GM18867 (cell line): Measurements from ENCODE around the gene PRR22.

ENCODE experiments used
- ATAC-seq: cut with Tn5 transposase; IDR thresholded peaks from one replicate; pipeline ENCODE4 v1.9.1; 2021; ENCODE audit warnings: mild to moderate bottlenecking, moderate library complexity; ENCODE audit not compliant: unreplicated experiment

The PRR22 gene

DNA sequence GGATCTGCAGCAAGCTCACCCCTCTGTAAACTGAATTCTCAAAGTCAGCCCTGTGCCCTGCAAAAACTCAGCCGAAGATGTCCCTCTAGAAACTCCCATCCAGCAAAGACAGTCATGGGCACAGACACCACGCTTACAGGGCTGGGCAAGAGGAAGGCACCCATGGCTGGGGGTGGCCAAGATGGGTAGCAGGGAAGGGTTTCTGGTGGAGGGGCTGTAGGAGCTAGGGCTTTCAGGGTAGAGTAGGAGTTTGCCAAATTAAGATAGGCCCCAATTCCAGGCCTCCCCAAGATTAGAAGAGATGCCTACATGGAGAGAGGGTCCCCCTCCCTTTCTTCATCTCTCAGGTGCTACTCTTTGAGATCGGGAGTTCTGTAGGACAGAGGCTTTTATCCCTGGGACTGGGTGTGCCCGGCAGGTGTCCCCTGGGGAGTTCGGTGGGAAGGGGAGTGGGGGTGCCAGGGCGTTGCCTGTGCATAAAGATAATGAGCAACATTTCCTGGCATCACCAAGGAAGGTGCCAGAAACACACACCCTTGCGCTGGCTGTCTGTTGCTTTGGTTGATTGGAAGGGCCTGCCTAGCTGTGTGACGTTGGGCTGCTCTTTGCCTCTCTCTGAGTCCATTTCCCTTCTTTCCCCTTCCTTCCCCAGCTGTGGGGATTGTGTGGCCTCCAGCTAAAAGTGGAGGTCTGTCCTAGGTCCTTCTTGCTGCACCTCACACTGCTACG is 29.7 kb upstream of the PRR22 start:
- no peak for ATAC-seq

DNA sequence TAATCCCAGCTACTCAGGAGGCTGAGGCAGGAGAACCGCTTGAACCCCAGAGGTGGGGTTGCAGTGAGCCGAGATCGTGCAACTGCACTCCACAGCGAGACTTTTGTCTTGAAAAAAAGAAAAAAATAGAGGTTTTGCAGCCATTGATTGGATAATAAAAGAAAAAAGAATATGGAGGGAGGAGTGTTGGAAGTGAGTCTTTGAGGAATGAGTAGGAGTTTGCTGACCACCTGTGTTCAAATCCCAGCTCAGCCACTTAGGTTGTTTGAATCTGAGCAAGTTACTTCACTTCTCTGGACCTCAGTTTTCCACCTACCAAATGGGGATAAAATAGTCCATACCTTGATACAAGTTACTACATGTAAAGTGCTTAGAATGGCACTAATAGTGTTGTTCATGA is 26.6 kb upstream of the PRR22 start:
- no peak for ATAC-seq

DNA sequence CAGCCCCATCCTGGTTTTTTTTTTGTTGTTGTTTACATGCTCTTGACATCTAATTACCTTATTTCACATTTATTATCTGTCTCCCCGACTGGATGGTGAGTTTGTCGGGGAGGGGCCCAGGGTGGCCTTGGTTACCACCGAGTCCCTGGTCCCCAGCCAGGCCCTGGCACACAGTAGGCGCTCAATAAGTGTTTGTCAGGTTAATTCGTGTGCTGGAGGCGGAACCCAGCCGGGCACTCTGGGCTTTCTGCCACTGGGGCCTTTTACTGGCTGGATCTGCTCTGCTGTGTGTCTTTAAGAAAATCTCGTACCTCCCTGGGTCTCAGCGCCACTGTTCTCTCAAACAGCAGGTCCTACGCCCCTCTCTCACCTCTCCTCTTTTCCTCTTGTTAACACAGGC is 24.9 kb upstream of the PRR22 start:
- ATAC-seq: no peak

DNA sequence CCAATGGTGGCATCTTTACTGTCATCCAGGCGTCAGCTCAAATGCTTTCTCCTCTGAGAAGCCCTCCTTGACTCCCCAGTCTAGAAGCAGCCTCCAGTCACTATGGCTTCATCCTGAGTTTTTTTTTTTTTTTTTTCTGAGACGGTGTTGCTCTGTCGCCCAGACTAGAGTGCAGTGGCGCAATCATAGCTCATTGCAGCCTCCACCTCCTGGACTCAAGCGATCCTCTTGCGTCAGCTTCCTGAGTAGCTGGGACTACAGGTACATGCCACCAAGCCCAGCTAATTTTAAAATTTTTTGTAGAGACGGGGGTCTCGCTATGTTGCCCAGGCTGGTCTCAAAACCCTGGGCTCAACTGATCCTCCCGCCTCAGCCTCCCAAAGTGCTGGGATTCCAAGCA is 24.5 kb upstream of the PRR22 start:
- no peak for ATAC-seq

DNA sequence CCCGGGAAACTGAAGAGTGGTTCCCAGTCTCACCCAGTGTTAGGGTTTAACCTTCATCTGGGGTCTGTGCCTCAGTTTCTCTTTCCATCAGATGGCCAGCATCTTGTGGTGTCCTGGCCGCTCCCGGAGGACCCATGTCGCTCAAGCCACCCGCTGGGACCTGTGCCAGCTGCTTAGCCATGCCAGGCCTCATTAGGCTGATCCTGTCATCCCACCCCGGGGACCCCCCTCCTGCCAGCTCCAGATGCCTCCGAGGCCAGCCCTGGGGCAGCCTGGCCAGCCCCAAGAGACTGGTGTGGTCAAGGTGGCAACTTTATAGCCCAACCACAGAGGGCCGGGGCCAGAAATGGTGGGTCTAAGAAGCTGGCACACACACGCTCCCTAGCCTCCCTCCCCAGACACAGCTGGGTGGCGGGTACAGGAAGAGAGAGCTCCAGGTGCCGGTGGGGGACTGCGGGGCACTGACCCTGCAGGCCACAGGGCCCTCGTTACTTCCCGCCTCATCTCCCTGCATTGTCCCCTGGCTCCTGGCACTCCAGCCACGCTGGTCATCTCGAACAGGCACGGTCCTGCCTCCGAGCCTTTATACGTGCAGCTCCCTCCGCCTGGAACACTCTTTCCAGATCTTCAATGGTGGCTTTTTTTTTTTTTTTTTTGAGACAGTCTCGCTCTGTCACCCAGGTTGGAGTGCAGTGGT is 23.7 kb upstream of the PRR22 start:
- no peak for ATAC-seq

DNA sequence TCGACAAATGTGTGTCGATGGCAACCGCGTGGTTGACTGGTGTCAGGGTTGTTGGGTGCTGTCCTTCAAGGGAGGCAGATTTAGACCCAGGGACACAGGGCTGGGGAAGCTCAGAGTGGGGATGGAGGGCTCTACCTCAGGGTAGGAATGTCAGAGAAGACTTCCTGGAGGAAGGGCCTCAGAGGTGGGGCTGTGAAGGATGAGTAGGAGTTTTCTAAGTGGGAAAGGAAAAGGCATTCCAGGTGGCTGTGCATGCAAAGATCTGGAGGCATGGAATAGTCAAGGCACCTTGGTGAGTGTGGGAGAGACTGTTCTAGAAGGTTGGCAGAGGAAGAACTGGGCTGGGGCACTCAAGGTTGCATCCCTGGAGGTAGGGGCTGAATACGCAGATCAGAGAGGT is 22.4 kb upstream of the PRR22 start:
- ATAC-seq: no peak

DNA sequence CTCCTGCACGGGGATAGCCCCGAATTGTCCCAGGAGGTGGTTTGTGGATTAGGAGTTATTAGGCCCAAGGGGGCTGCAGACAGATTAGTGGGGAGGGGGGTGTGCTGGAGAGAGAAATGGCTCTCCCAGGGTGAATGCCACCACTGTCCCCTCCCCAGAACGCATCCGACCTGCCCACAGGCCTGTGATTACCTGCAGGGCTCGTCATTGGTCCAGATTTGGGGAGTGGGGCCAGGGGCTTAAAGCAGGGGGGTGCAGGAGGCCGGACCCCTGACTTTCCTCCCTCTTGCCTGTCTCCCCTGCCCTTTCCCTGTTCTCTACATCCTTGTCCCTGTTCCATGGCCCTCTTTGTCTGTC is 21.6 kb upstream of the PRR22 start:
- ATAC-seq: no peak

DNA sequence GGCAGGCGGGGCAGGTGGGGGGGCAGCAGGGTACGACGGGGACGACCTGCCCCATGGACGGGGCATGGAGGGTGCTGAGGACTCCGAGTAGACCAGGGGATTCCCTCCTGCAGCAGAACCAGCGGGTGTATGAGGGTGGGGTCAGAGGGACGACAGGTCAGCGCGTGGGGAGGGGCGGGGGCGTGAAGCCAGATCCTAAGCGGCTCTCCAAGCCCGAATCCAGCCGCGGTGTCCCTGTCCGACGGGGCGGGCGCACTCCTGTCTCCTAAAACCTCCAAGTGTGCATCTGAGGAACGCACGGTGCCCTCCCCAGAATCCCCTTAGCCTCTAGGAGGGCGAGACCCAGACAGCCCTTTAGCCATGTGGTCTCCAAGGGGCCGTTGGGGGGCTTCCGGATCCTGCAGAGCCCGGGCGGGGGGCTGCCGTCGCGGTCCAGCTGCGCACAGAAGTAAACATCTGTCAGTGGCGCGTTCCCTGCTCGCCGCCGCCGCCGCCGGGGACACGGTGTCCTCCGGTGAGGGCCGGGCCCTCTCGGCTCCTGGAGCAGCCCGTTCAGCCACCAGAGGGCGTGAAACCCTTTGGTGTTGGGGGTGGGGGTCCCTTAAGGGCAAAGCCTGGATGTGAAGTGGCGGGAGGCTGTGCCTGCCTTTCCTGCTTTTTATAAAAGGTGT is 21.1 kb upstream of the PRR22 start:
- ATAC-seq: no peak

DNA sequence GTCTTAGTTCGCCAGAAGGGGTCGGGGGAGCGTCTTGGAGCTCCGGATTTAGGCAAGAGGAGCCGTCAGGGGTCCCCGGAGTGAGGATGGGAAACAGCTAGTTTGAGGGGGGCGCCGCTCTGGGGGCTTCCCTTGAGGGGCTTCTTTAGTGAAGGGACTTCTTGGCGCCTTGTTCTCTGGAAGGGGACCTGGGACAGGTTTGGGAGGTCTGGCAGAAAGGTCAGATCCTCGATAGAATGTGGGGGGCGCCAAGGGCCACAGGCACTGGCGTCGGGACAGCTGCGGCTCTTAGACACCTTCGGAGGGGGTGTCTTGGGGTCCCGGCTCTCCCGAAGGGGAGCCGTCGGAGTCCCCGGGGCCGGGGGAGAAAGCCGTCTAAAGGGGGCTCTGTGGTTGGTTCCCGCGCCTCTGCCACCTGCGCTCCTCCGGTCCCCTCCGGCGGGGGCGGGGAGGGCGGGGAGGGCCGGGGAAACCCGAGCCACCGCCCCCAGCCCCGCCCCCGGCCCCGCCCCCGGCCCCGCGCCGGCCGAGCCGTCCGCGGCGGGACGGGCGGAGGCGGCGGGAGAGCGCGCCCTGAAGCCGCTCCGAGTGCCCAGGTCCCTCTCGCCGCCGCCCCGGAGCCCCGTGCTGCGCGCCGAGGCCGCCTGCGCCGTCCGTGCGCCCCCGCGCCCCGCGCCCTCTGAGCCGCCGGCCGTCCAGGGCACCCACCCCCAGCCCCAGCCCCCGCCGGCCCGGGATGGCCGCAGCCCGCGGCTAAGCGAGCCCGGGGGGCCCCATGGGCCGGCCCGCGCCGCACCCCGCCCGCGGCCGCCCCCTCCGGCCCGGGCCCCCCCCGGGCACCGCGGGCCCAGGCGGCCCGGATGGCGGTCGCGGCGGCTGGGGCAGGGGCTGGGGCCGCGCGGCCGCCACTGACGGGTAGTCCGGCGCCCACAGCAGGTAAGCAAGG is 20.2 kb upstream of the PRR22 start, which contains the start of gene NRTN:
Gene NRTN, plus strand, starts transcription at position 552 of the 946 bp plus-strand sequence. CDS start 19,099 bp downstream, outside the sequence.
- no peak for ATAC-seq

DNA sequence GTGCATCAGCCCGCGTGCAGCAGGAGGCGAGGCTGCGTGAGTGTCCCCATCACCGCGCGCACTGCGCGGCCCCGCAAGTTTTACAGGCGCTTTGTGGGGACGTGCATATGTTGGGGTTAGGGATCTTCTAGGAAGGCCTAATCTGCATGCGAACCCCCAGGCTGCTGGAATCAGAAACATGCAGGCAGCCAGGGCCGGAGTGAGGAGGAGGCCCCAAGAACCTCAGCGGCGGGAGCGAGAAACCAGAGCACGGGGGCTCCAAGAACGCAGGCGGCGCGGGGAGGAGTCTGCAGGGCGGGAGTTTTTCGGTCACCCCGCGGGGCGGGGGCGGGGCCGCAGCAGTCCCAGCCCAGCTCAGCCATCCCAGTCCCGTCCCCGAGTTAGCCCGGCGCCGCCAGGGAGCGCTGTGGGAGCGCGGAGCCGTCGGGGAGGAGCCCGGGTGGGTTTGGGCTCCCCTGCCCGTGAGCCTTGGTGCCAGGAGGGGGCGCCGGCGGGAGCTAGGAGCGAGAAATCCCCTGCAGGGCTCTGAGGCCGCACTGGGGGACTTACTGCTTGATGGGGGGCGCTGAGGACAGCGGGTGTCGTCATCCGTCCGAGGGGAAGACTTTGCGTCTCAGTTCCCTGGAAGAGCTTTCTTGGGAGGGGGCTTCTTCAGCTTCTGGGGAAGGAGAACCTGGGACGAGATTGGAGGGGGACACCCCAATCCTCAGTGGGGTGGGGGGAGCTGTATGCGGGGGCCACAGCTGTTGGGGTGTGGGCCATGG is 19.4 kb upstream of the PRR22 start:
- ATAC-seq: peak; percentile 78

DNA sequence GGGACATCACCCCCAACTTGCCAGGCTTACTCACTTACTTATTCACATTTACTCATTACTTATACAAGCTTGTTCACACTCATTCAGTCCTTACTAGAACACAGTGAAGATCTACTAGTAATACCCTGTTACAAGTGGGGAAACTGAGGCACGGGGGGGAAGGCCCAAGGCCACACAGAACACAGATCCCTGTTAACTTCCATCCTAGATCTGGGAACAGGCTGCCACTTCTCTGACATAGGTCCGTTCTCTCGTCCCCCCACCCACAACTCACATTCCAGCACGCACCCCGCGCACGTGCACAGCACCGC is 18.9 kb upstream of the PRR22 start:
- no peak for ATAC-seq

DNA sequence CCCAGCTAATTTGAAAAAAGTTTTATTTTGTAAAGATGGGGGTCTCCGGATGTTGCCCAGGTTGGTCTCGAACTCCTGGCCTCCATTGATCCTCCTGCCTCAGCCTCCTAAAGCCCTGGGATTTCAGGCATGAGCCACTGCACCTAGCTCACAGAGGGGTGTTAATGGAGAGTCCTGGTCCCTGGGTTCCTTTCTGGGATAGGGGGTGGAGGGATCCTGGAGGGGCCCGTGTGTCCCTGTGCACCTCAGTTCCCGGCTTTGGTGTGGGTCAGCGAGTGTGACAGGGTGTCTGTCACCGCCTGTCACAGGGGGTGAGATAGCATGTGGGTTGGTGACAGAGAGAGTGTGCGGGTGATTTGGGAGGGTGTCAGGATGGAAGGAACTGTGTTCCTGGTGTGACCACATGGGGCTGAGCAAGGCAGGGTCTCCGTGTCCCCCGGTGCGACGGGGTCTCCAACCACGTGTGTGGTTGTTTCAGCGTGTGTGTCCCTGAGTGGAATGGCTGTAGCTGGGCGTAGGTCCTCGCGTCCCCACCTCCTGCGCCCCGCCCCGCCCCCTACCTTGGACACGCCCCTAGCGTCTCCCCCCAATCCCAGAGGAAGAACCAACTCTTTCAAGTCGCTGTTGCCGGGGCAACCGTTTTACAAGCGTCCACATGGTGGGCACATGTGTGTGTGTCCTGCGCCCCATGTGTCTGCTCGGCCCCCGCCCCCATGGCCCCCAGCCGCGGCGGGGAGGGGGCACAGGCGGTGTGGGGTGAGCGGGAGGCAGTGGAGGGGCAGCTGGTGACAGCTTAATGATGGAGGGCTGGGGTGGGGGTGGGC is 17.5 kb upstream of the PRR22 start:
- ATAC-seq: no peak

DNA sequence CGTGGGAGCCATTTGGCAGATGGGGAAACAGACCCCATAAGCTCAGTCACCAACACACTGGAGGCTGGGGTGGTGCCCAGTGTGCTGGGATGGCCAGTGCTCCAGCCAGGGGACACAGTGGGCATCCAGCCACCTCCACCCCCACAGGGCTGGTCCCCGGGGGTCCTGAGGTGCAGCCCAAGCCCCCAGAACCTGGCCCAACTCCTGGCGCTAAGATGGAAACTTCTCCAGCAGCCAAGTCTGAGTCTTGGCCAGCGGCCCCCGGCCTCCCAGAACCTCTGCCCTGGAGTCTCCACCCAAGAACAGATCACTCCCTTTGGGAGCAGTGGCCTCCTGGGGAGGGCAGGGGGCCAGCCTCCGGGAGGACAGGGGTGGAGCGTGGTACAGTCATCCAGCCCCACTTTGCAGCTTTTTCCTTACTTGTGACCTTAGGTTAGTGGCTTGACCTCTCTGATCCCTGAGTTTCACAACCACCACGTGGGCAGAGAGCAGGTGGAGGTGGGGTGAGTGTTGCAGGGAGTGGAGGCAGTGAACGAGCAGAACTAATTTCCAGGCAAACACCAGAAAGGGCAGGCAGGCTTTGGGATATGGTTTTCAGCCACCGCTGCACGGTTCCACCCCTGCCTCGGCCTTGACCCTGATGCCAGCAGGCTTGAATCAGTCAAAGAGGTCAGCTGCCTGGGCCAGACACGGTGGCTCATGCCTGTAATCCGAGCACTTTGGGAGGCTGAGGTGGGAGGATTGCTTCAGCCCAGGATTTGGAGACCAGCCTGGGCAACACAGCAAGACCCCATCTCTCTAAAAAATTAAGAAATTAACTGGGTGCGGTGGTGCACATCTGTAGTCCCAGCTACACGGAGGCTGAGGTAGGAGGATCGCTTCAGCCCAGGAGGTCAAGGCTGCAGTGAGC is 16.1 kb upstream of the PRR22 start:
- ATAC-seq: no peak

DNA sequence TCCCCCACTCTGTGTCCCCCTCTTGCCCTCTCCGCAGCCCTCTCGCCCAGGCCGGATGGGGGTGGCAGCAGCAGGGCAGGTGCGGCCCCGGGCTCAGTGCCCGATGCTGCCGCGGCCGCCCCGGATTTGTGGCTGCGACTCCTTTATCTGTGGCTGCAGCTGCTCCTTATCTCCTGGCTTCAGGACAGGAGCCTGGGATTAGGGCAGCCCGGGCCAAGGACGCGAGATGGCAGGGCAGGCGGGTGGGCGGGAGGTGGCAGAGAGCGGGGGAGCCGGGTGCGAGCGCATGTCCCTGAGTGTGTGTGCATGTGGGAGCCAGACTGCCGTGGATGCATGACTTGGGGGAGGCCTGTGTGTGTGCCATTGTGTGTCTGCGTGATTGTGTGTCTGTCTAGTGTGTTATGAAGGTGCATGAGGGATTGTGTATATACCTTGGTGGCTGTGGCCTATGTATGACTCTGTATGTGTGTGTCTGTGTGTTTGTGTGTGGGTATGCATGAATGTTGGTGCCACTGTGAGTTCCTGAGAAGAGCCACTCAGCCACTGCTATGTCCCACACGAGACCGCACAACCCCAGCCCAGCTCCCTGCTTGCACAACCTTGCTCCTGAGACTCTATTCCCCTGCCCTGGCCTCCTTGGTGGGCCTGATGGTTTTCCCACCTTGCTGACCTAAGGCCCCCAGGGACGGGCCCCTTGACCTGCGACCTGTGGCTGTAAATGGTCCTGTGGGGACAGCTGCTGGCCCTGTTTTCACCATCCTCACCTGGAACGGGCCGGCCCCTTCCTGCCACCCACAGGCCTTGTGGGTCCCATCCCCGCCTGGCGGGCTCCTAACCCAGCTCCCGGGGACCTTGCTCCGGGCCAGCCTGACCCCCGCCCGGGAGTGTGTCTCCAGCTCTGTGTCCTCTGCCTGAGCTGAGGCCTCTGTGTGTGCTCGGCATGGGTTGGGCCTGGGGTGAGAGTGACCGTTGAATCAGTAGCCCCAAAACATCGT is 15.0 kb upstream of the PRR22 start:
- ATAC-seq: no peak

DNA sequence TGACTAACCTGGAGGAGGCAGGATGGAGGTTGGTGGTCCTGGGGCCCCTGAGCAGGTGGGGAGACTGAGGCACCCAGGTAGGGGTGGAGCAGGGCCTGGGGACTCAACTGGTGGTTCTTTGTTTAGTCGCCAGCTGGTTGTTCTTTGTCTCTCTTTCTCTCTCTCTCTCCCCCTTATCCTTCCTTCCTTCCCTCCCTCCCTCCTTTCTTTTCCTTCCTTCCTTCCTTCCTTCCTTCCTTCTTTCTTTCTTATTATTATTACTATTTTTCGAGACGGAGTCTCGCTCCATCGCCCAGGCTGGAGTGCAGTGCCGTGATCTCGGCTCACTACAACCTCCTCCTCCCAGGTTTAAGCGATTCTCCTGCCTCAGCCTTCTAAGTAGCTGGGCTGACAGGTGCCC is 13.7 kb upstream of the PRR22 start:
- no peak for ATAC-seq

DNA sequence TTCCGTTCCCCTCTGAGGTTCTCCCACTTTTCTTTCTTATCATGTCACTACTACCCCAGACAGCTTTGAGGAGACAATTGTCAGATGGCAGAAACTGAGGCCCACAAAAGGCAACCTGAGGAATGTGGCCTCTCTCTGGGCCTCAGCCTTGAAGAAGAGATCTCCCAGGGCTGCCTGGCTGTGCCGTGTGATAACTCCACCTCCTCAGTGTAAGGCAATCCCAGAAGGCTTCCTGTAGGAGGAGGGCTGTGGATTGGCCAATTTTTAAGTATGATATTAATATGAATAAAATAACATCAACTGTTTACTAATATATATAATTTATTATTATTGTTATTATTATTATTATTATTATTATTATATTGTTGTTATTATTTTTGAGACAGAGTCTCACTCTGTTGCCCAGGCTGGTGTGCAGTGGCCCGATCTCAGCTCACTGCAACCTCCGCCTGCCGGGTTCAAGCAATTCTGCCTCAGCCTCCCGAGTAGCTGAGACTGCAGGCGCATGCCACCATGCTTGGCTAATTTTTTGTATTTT is 10.9 kb upstream of the PRR22 start:
- no peak for ATAC-seq

DNA sequence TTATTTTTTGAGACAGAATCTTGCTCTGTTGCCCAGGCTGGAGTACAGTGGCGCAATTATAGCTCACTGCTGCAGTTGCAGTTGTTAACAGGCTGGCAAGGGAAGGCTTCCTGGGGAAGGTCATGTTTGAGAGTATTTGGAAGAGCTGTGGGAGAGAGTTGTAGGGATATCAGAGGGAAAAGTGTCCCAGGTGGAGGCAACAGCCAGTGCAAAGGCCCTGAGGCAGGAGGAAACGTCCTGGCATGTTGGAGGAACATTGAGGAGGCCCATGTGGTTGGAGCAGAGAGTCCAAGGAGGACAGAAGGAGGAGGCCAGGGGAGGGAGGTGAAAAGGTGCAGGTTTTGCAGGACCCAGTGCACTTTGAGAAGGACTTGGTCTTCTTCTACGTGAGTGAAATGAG is 8.6 kb upstream of the PRR22 start:
- ATAC-seq: no peak
